ENCODE measurements around the gene RNF144B. TPM values are rescaled to one million over a fixed set of nuclear protein-coding genes. Genes with fewer than 3 reads are reported as not detected.

RNF144B gene
- total and polyA plus RNA-seq, 10 of the 15 experiments (the other 5 are each of a cell fraction or from before 2014, with no cell fraction given): 0.03 to 0.18 (median 0.14) TPM

GRCh38 chr6:18436341-18436740, 49.2 kb downstream of the RNF144B start:
- CTCF ChIA-PET: interaction anchor here (1.3 kb wide), 1 partner anchor 70 kb away, joined by 3 read pairs; no protein-coding TSS in a partner anchor
- WGBS (ENCODE audit: insufficient coverage, insufficient replicate concordance, low lambda C conversion rate, missing lambda C conversion rate): 61% methylated on average over 3 of the region's 3 CpGs
- no peak overlapping the region for H3K4me3 ChIP-seq
- H2AFZ ChIP-seq (ENCODE audit: control insufficient read depth, low read depth, low read length): no peak overlapping the region
- ATAC-seq (no peak), FAIRE-seq (no peak), DNase-seq (ENCODE audit: low read depth, low spot score) (no peak)
- POLR2A ChIA-PET: no interaction called here
- no peaks in the 10 kb centered on the region for H4K20me1 ChIP-seq (ENCODE audit: control insufficient read depth, insufficient read depth)
- no peaks in the 10 kb centered on the region for H3K36me3 ChIP-seq (ENCODE audit: control insufficient read depth in 2 of 2, insufficient read depth in 2 of 2, low read length in 1 of 2)
- no peak overlapping the region for H3K9ac ChIP-seq (ENCODE audit: control insufficient read depth, insufficient read depth, low read length)
- no peaks in the 10 kb centered on the region for H3K27me3 ChIP-seq (replicated peaks in 1 of 2; ENCODE audit: control insufficient read depth in 2 of 2, insufficient read depth in 2 of 2, low read length in 1 of 2)
- no peaks in the 10 kb centered on the region for H3K79me2 ChIP-seq (ENCODE audit: control insufficient read depth, insufficient read depth, low read length)
- SMC1A ChIA-PET (ENCODE audit: uncharacterized antibody, unreplicated experiment): no interaction called here
- H3K27ac ChIP-seq (ENCODE audit: control insufficient read depth, insufficient read depth): no peak overlapping the region
- RAD21 ChIA-PET (ENCODE audit: unreplicated experiment): no interaction called here
- BruUV-seq (replicated peaks): no TSS peak
- H3K4me1 ChIP-seq (ENCODE audit: control insufficient read depth, insufficient read depth, low read length): no peaks in the 10 kb centered on the region
- in situ Hi-C loops (cut with MboI): no loop called here
- intact Hi-C loops (cut with micrococcal nuclease; ENCODE audit: unreplicated experiment): no loop called here
- no peaks in the 10 kb centered on the region for H3K9me3 ChIP-seq (replicated peaks; ENCODE audit: control insufficient read depth, insufficient read depth, low read length)
- TF ChIP-seq ZBTB40 (IDR thresholded peaks at IDR 0.05; ENCODE audit: borderline replicate concordance): no peak
- TF ChIP-seq RBBP5 (conservative IDR thresholded peaks at IDR 0.05): no peak
- no peak for TF ChIP-seq POLR2AphosphoS5 (IDR thresholded peaks at IDR 0.05; ENCODE audit: low read length)
- TF ChIP-seq GABPA (IDR thresholded peaks at IDR 0.05; ENCODE audit: low read depth): no peak
- no peak overlapping the region for H3K4me2 ChIP-seq (ENCODE audit: control insufficient read depth, insufficient read depth)

- H3K27me3 ChIP-seq (replicated peaks in 1 of 2; ENCODE audit: control insufficient read depth in 2 of 2, insufficient read depth in 2 of 2, low read length in 1 of 2): no peaks in the 10 kb centered on the region; a peak in 1 of 4 replicates
- SMC1A ChIA-PET (ENCODE audit: uncharacterized antibody, unreplicated experiment): no interaction called here
- no peak overlapping the region for H3K9ac ChIP-seq (ENCODE audit: control insufficient read depth, insufficient read depth, low read length)
- in situ Hi-C loops (cut with MboI) (no loop called here), intact Hi-C loops (cut with micrococcal nuclease; ENCODE audit: unreplicated experiment) (no loop called here)
- no peak for FAIRE-seq
- POLR2A ChIA-PET: no interaction called here
- no peak for DNase-seq (ENCODE audit: low read depth, low spot score)
- no peak overlapping the region for H3K27ac ChIP-seq (ENCODE audit: control insufficient read depth, insufficient read depth)
- no peaks in the 10 kb centered on the region for H3K79me2 ChIP-seq (ENCODE audit: control insufficient read depth, insufficient read depth, low read length)
- H2AFZ ChIP-seq (ENCODE audit: control insufficient read depth, low read depth, low read length): no peak overlapping the region
- H3K4me2 ChIP-seq (ENCODE audit: control insufficient read depth, insufficient read depth): no peak overlapping the region
- H3K4me1 ChIP-seq (ENCODE audit: control insufficient read depth, insufficient read depth, low read length): no peaks in the 10 kb centered on the region
- H3K4me3 ChIP-seq: no peak overlapping the region
- no peak for ATAC-seq
- no TSS peak for BruUV-seq (replicated peaks)
- H3K9me3 ChIP-seq (replicated peaks; ENCODE audit: control insufficient read depth, insufficient read depth, low read length): no peaks in the 10 kb centered on the region
- CTCF ChIA-PET: no interaction called here
- RAD21 ChIA-PET (ENCODE audit: unreplicated experiment): no interaction called here
- H4K20me1 ChIP-seq (ENCODE audit: control insufficient read depth, insufficient read depth): no peaks in the 10 kb centered on the region
- H3K36me3 ChIP-seq (ENCODE audit: control insufficient read depth in 2 of 2, insufficient read depth in 2 of 2, low read length in 1 of 2): no peaks in the 10 kb centered on the region
- TF ChIP-seq HCFC1 (IDR thresholded peaks at IDR 0.05; ENCODE audit: low read length) (no peak), BCL11A (IDR thresholded peaks at IDR 0.05; ENCODE audit: low read depth, low read length) (no peak), JUND (IDR thresholded peaks at IDR 0.05; ENCODE audit: low read depth, low read length) (no peak), MTA3 (IDR thresholded peaks at IDR 0.05; ENCODE audit: borderline replicate concordance, low read length) (no peak), CHD2 (IDR thresholded peaks at IDR 0.05; ENCODE audit: borderline replicate concordance, low read depth, low read length) (no peak), SREBF2 (IDR thresholded peaks at IDR 0.05; ENCODE audit: low read length) (no peak), POU2F2 (IDR thresholded peaks at IDR 0.05; ENCODE audit: borderline replicate concordance, low read depth, low read length) (no peak), CEBPZ (IDR thresholded peaks at IDR 0.05; ENCODE audit: low read depth, low read length) (no peak), MAX (IDR thresholded peaks at IDR 0.05; ENCODE audit: low read depth, low read length) (no peak)
Observed at GRCh38 chr6:18439581-18439980, 52.4 kb downstream of the RNF144B start.
